Measurements from ENCODE around the gene DPM1.

DNA sequence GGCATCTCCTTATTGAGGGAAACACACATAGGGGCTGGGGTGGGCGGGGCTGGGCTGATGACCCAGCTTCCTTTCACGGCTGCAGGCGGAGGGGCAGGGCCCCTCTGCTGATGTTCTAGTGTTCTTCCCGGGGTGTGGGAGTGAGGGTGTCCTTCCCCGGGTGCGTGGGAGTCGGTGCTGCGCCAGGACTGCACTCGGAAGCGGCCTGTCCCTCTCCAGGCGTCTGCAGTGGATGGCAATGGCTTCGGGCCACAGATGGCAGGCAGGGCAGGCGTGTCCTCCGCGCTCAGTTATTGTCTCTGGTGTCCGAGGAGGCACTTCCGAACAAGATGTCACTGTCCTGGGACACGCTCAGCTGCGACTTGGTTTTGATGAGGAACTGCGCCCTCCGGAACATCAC, 45.4 kb upstream of the DPM1 start:
- TF ChIP-seq CTCF (IDR thresholded peaks at IDR 0.05) (no peak), ZFX (IDR thresholded peaks at IDR 0.05; ENCODE audit: borderline replicate concordance) (no peak)
